HEK293 (cell line): ENCODE data around the gene FBH1.
A peak's percentile ranks its signal among the peaks of the same experiment; 100 is the strongest.

Source experiments
- ATF2 ChIP-seq: fragments of 450-650 bp; formaldehyde crosslinking; IDR thresholded peaks from 2 replicates; pipeline ENCODE4 v1.5.1; 2016; ENCODE audit warnings: missing biosample characterization, missing genetic modification characterization, low read depth
- IKZF3 ChIP-seq: fragments of 450-650 bp; IDR thresholded peaks from 2 replicates; pipeline ENCODE4 v1.5.0; 2018; ENCODE audit warnings: missing biosample characterization, mild to moderate bottlenecking, missing genetic modification characterization, moderate library complexity
- KLF16 ChIP-seq: fragments of 450-650 bp; formaldehyde crosslinking; IDR thresholded peaks from 2 replicates; pipeline ENCODE4 v1.5.1; 2017; ENCODE audit warnings: missing biosample characterization, missing genetic modification characterization
- SCRT2 ChIP-seq: fragments of 450-650 bp; formaldehyde crosslinking; IDR thresholded peaks from 2 replicates; pipeline ENCODE4 v1.5.1; 2016; ENCODE audit warnings: missing biosample characterization, missing genetic modification characterization
- ZNF155 ChIP-seq: fragments of 450-650 bp; formaldehyde crosslinking; IDR thresholded peaks from 2 replicates; pipeline ENCODE4 v1.5.1; 2016; ENCODE audit warnings: missing biosample characterization, missing genetic modification characterization
- ZNF169 ChIP-seq: fragments of 450-650 bp; formaldehyde crosslinking; IDR thresholded peaks from 2 replicates; pipeline ENCODE4 v1.5.1; 2016; ENCODE audit warnings: missing biosample characterization, missing genetic modification characterization
- ZNF184 ChIP-seq: fragments of 450-650 bp; IDR thresholded peaks from 2 replicates; pipeline ENCODE4 v1.5.1; 2018; ENCODE audit warnings: missing biosample characterization, mild to moderate bottlenecking, missing genetic modification characterization
- ZNF223 ChIP-seq: fragments of 450-650 bp; formaldehyde crosslinking; IDR thresholded peaks from 2 replicates; pipeline ENCODE4 v1.5.1; 2016; ENCODE audit warnings: missing biosample characterization, missing genetic modification characterization
- ZNF23 ChIP-seq: fragments of 450-650 bp; formaldehyde crosslinking; IDR thresholded peaks from 2 replicates; pipeline ENCODE4 v1.5.1; 2016; ENCODE audit warnings: missing biosample characterization, missing genetic modification characterization, borderline replicate concordance
- ZNF248 ChIP-seq: fragments of 450-650 bp; formaldehyde crosslinking; IDR thresholded peaks from 2 replicates; pipeline ENCODE4 v1.5.1; 2017; ENCODE audit warnings: missing biosample characterization, missing genetic modification characterization
- ZNF280D ChIP-seq: fragments of 450-650 bp; formaldehyde crosslinking; IDR thresholded peaks from 2 replicates; pipeline ENCODE4 v1.5.1; 2016; ENCODE audit warnings: missing biosample characterization, missing genetic modification characterization
- ZNF335 ChIP-seq: fragments of 450-650 bp; formaldehyde crosslinking; conservative IDR thresholded peaks from 2 replicates; pipeline ENCODE4 v1.5.1; 2016; ENCODE audit warnings: missing biosample characterization, missing genetic modification characterization
- ZNF341 ChIP-seq: fragments of 450-650 bp; formaldehyde crosslinking; IDR thresholded peaks from 2 replicates; pipeline ENCODE4; 2016; ENCODE audit warnings: low read depth, missing biosample characterization, missing genetic modification characterization
- ZNF354C ChIP-seq: fragments of 450-650 bp; formaldehyde crosslinking; IDR thresholded peaks from 2 replicates; pipeline ENCODE4 v1.5.1; 2016; ENCODE audit warnings: missing biosample characterization, missing genetic modification characterization, low read depth, borderline replicate concordance
- ZNF362 ChIP-seq: fragments of 450-650 bp; formaldehyde crosslinking; IDR thresholded peaks from 2 replicates; pipeline ENCODE4 v1.5.1; 2016; ENCODE audit warnings: missing biosample characterization, missing genetic modification characterization
- ZNF398 ChIP-seq: fragments of 450-650 bp; formaldehyde crosslinking; IDR thresholded peaks from 2 replicates; pipeline ENCODE4 v1.5.1; 2017; ENCODE audit warnings: missing biosample characterization, missing genetic modification characterization
- ZNF560 ChIP-seq: fragments of 450-650 bp; formaldehyde crosslinking; IDR thresholded peaks from 2 replicates; pipeline ENCODE4 v1.5.1; 2017; ENCODE audit warnings: missing biosample characterization, missing genetic modification characterization, borderline replicate concordance
- ZNF610 ChIP-seq: fragments of 450-650 bp; formaldehyde crosslinking; IDR thresholded peaks from 2 replicates; pipeline ENCODE4 v1.5.1; 2016; ENCODE audit warnings: missing biosample characterization, missing genetic modification characterization, borderline replicate concordance
- ZNF624 ChIP-seq: fragments of 450-650 bp; formaldehyde crosslinking; IDR thresholded peaks from 2 replicates; pipeline ENCODE4 v1.5.1; 2017; ENCODE audit warnings: missing biosample characterization, missing genetic modification characterization
- ZNF76 ChIP-seq: fragments of 450-650 bp; formaldehyde crosslinking; IDR thresholded peaks from 2 replicates; pipeline ENCODE4; 2016; ENCODE audit warnings: low read depth, missing biosample characterization, missing genetic modification characterization, borderline replicate concordance
- ZNF843 ChIP-seq: fragments of 450-650 bp; formaldehyde crosslinking; IDR thresholded peaks from 2 replicates; pipeline ENCODE4 v1.5.1; 2016; ENCODE audit warnings: missing biosample characterization, missing genetic modification characterization
- TF ChIP-seq, protein P1 (sequence below): fragments of 450-650 bp; formaldehyde crosslinking; IDR thresholded peaks from 2 replicates; pipeline ENCODE4 v1.5.1; 2016; ENCODE audit warnings: missing biosample characterization, missing genetic modification characterization
- TF ChIP-seq, protein P2 (sequence below): fragments of 450-650 bp; formaldehyde crosslinking; IDR thresholded peaks from 2 replicates; pipeline ENCODE4 v1.5.1; 2016; ENCODE audit warnings: missing biosample characterization, missing genetic modification characterization, borderline replicate concordance

FBH1 gene

GRCh38 chr10:5977471-5978229, 87.6 kb downstream of the FBH1 start, which contains the start of gene IL15RA (continued):
- TF ChIP-seq ATF2 (tag by site-specific recombination) (no peak), ZNF155 (no peak), ZNF184 (tag by site-specific recombination) (no peak), ZNF624 (tag by site-specific recombination) (no peak), ZNF76 (tag by site-specific recombination) (peak; percentile 16; the same call in 1 of the 2 replicates), SCRT2 (tag by site-specific recombination) (no peak), ZNF169 (tag by site-specific recombination) (no peak), ZNF280D (tag by site-specific recombination) (no peak), ZNF398 (tag by site-specific recombination) (no peak), ZNF560 (tag by site-specific recombination) (no peak), ZNF843 (tag by site-specific recombination) (no peak), KLF16 (tag by site-specific recombination) (peak; percentile 76), ZNF248 (tag by site-specific recombination) (no peak), IKZF3 (tag by site-specific recombination) (peak; percentile 16; the same call in 1 of the 2 replicates), ZNF341 (tag by site-specific recombination) (peak; percentile 84), ZNF223 (tag by site-specific recombination) (no peak), ZNF354C (tag by site-specific recombination) (no peak), ZNF610 (tag by site-specific recombination) (0 out of 2 replicates have a peak, but pooled peaks have one; percentile 51), ZNF23 (no peak), ZNF362 (tag by site-specific recombination) (no peak), ZNF335 (tag by site-specific recombination) (peak; percentile 99)
- TF ChIP-seq, protein P1, sequence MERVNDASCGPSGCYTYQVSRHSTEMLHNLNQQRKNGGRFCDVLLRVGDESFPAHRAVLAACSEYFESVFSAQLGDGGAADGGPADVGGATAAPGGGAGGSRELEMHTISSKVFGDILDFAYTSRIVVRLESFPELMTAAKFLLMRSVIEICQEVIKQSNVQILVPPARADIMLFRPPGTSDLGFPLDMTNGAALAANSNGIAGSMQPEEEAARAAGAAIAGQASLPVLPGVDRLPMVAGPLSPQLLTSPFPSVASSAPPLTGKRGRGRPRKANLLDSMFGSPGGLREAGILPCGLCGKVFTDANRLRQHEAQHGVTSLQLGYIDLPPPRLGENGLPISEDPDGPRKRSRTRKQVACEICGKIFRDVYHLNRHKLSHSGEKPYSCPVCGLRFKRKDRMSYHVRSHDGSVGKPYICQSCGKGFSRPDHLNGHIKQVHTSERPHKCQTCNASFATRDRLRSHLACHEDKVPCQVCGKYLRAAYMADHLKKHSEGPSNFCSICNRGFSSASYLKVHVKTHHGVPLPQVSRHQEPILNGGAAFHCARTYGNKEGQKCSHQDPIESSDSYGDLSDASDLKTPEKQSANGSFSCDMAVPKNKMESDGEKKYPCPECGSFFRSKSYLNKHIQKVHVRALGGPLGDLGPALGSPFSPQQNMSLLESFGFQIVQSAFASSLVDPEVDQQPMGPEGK (tag by site-specific recombination), result peak; percentile 66
- TF ChIP-seq, protein P2, sequence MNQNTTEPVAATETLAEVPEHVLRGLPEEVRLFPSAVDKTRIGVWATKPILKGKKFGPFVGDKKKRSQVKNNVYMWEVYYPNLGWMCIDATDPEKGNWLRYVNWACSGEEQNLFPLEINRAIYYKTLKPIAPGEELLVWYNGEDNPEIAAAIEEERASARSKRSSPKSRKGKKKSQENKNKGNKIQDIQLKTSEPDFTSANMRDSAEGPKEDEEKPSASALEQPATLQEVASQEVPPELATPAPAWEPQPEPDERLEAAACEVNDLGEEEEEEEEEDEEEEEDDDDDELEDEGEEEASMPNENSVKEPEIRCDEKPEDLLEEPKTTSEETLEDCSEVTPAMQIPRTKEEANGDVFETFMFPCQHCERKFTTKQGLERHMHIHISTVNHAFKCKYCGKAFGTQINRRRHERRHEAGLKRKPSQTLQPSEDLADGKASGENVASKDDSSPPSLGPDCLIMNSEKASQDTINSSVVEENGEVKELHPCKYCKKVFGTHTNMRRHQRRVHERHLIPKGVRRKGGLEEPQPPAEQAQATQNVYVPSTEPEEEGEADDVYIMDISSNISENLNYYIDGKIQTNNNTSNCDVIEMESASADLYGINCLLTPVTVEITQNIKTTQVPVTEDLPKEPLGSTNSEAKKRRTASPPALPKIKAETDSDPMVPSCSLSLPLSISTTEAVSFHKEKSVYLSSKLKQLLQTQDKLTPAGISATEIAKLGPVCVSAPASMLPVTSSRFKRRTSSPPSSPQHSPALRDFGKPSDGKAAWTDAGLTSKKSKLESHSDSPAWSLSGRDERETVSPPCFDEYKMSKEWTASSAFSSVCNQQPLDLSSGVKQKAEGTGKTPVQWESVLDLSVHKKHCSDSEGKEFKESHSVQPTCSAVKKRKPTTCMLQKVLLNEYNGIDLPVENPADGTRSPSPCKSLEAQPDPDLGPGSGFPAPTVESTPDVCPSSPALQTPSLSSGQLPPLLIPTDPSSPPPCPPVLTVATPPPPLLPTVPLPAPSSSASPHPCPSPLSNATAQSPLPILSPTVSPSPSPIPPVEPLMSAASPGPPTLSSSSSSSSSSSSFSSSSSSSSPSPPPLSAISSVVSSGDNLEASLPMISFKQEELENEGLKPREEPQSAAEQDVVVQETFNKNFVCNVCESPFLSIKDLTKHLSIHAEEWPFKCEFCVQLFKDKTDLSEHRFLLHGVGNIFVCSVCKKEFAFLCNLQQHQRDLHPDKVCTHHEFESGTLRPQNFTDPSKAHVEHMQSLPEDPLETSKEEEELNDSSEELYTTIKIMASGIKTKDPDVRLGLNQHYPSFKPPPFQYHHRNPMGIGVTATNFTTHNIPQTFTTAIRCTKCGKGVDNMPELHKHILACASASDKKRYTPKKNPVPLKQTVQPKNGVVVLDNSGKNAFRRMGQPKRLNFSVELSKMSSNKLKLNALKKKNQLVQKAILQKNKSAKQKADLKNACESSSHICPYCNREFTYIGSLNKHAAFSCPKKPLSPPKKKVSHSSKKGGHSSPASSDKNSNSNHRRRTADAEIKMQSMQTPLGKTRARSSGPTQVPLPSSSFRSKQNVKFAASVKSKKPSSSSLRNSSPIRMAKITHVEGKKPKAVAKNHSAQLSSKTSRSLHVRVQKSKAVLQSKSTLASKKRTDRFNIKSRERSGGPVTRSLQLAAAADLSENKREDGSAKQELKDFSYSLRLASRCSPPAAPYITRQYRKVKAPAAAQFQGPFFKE (tag by site-specific recombination), result no peak
